Adrenal gland (tissue), 5 donors: Measurements from ENCODE around the gene VANGL2.

Source experiments
- CTCF ChIP-seq, 6 experiments: fragments of 450-650 bp in 4 of 6; fragments of 200-600 bp in 2 of 6; sonication (generic) in 1 of 6; IDR thresholded peaks; 1 replicate in 5 of 6; 2 replicates in 1 of 6; pipeline versions ENCODE4 v1.5.1 to v1.8.0; 2016 to 2021; ENCODE audit warnings: antibody characterized with exemption in 6 of 6, mild to moderate bottlenecking in 2 of 6, moderate library complexity in 1 of 6
- POLR2A ChIP-seq, 2 donors: fragments of 450-650 bp; IDR thresholded peaks; one replicate each; pipeline ENCODE4 v1.6.1; 2017; ENCODE audit warnings: antibody characterized with exemption in 2 of 2, mild to moderate bottlenecking in 2 of 2, moderate library complexity in 1 of 2
- donor health status: DM: no; HTN: no; CAD: no.

GRCh38 chr1:160451859-160452232 is 51.5 kb downstream of the VANGL2 start:
- TF ChIP-seq CTCF (IDR thresholded peaks at IDR 0.05) (no peak), POLR2A (IDR thresholded peaks at IDR 0.05) (no peak)
